Measurements from ENCODE around the gene VSIG10L2. TPM values are rescaled to one million over a fixed set of nuclear protein-coding genes. Genes with fewer than 3 reads are reported as not detected.

The VSIG10L2 gene
- total RNA-seq, 1 experiment from 2014 or later, result not detected

DNA sequence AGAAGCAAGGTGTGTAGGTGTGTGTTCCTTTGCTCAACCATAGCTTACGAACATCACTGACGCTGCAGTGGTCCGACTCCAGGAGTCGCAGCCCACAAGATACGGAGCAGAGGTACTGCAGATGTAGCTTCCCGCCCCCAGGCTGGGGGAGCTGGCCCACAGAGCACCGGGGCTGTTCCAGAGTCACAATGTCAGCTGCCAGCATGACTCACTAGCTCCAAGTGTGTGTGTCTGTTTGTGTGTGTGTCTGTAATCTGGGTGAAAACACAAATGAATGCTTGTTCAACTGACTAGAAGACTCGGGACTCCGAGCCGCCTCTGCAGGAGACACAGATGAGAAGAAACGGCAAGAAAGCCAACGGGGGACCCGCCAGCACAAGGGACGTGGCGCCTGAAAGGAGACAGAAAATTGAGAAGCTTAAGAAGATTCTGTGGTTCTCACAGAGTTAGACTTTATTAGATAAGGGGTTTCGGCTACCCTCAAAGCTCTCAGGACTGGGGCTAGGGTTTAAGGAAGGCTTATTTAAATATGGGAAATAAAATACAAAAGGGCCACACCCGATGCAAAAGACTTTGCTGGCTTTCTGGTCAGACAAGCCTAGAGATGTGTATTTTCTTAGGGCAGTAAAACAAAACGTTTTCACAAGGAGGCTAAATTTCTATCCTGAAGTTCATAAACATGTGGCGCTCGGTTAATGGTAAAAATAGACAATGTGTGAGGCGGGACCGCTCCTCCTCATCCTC, 10.7 kb downstream of the VSIG10L2 start:
- POLR2A ChIA-PET, result no interaction called here
- Histone ChIP-seq H4K20me1 (ENCODE audit: insufficient read depth) (no peaks in the 10 kb centered on the region), H3K27ac (ENCODE audit: low read depth, low read length) (no peak overlapping the region), H2AFZ (ENCODE audit: low read depth, low read length, poor library complexity, severe bottlenecking) (no peak overlapping the region), H3K79me2 (ENCODE audit: insufficient read depth, low read length) (no peaks in the 10 kb centered on the region), H3K4me2 (ENCODE audit: low read length) (no peak overlapping the region), H3K9me3 (ENCODE audit: control insufficient read depth in 1 of 2, insufficient read depth in 1 of 2, low read depth in 1 of 2, low read length in 2 of 2) (no peaks in the 10 kb centered on the region), H3K36me3 (ENCODE audit: control insufficient read depth in 1 of 2, insufficient read depth in 2 of 2, low read length in 2 of 2) (no peaks in the 10 kb centered on the region), H3K4me3 (replicated peaks in 1 of 2; ENCODE audit: low read depth in 1 of 2, low read length in 2 of 2) (no peak overlapping the region), H3K9ac (ENCODE audit: low read length) (no peak overlapping the region), H3K9me2 (ENCODE audit: insufficient read depth) (no peaks in the 10 kb centered on the region), H3K27me3 (ENCODE audit: insufficient read depth, low read length) (no peaks in the 10 kb centered on the region), H3K4me1 (ENCODE audit: control insufficient read depth in 1 of 2, insufficient read depth in 2 of 2, low read length in 2 of 2) (no peaks in the 10 kb centered on the region)
- DNase-seq (ENCODE audit: low read depth, low spot score) (no peak), ATAC-seq (no peak)
- CTCF ChIA-PET, result no interaction called here
- BruUV-seq (replicated peaks), result no TSS peak
- RAD21 ChIA-PET (ENCODE audit: low non-redundant PET in 1 of 2, low total read pairs in 2 of 2, uncharacterized antibody in 2 of 2, unreplicated experiment in 2 of 2), result no interaction called here
- intact Hi-C loops (cut with micrococcal nuclease), result no loop called here
- TF ChIP-seq CBX3 (IDR thresholded peaks at IDR 0.05; ENCODE audit: low read depth) (no peak), EZH2 (IDR thresholded peaks at IDR 0.05) (no peak), ZFX (IDR thresholded peaks at IDR 0.05) (no peak), EGR1 (IDR thresholded peaks at IDR 0.05; ENCODE audit: low read depth) (no peak), TCF7L2 (IDR thresholded peaks at IDR 0.05; ENCODE audit: borderline replicate concordance, extremely low read depth, insufficient read depth, insufficient read length) (no peak), SP1 (IDR thresholded peaks at IDR 0.05; ENCODE audit: low read depth) (no peak), CEBPB (IDR thresholded peaks at IDR 0.05; ENCODE audit: low read depth) (no peak), SRF (IDR thresholded peaks at IDR 0.05; ENCODE audit: low read depth) (no peak), RAD21 (IDR thresholded peaks at IDR 0.05; ENCODE audit: low read depth) (no peak), EZH2phosphoT487 (IDR thresholded peaks at IDR 0.05; ENCODE audit: borderline replicate concordance) (no peak)
- TF ChIP-seq, protein P1, sequence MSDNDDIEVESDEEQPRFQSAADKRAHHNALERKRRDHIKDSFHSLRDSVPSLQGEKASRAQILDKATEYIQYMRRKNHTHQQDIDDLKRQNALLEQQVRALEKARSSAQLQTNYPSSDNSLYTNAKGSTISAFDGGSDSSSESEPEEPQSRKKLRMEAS (IDR thresholded peaks at IDR 0.05), result no peak
- TF ChIP-seq, protein P2, sequence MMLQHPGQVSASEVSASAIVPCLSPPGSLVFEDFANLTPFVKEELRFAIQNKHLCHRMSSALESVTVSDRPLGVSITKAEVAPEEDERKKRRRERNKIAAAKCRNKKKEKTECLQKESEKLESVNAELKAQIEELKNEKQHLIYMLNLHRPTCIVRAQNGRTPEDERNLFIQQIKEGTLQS (IDR thresholded peaks at IDR 0.05), result no peak
- TF ChIP-seq, protein P3, sequence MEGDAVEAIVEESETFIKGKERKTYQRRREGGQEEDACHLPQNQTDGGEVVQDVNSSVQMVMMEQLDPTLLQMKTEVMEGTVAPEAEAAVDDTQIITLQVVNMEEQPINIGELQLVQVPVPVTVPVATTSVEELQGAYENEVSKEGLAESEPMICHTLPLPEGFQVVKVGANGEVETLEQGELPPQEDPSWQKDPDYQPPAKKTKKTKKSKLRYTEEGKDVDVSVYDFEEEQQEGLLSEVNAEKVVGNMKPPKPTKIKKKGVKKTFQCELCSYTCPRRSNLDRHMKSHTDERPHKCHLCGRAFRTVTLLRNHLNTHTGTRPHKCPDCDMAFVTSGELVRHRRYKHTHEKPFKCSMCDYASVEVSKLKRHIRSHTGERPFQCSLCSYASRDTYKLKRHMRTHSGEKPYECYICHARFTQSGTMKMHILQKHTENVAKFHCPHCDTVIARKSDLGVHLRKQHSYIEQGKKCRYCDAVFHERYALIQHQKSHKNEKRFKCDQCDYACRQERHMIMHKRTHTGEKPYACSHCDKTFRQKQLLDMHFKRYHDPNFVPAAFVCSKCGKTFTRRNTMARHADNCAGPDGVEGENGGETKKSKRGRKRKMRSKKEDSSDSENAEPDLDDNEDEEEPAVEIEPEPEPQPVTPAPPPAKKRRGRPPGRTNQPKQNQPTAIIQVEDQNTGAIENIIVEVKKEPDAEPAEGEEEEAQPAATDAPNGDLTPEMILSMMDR (IDR thresholded peaks at IDR 0.05 in 2 of 3, conservative IDR thresholded peaks at IDR 0.05 in 1 of 3; ENCODE audit: borderline replicate concordance in 1 of 3, insufficient read depth in 1 of 3, low read depth in 2 of 3, low read length in 2 of 3), result no peak
- TF ChIP-seq, protein P4, sequence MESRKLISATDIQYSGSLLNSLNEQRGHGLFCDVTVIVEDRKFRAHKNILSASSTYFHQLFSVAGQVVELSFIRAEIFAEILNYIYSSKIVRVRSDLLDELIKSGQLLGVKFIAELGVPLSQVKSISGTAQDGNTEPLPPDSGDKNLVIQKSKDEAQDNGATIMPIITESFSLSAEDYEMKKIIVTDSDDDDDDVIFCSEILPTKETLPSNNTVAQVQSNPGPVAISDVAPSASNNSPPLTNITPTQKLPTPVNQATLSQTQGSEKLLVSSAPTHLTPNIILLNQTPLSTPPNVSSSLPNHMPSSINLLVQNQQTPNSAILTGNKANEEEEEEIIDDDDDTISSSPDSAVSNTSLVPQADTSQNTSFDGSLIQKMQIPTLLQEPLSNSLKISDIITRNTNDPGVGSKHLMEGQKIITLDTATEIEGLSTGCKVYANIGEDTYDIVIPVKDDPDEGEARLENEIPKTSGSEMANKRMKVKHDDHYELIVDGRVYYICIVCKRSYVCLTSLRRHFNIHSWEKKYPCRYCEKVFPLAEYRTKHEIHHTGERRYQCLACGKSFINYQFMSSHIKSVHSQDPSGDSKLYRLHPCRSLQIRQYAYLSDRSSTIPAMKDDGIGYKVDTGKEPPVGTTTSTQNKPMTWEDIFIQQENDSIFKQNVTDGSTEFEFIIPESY (IDR thresholded peaks at IDR 0.05; ENCODE audit: extremely low read depth, insufficient replicate concordance, low read length), result no peak
